WERI-Rb-1 (cell line): ENCODE results near the gene ETV7.
A peak's percentile ranks its signal among the peaks of the same experiment; 100 is the strongest.

Experiments used
- DNase-seq: peaks from one replicate; pipeline ENCODE4 v3.0.0-alpha.2; 2020
- H3K27ac ChIP-seq: fragments of 250-450 bp; sonication (Bioruptor Pico); 2 replicates; pipeline ENCODE4 v1.5.1; 2020; ENCODE audit warnings: mild to moderate bottlenecking, moderate library complexity
- H3K27me3 ChIP-seq: fragments of 250-450 bp; sonication (Bioruptor Pico); 2 replicates; pipeline ENCODE4 v1.5.1; 2021; ENCODE audit warnings: mild to moderate bottlenecking, low read depth, moderate library complexity; ENCODE audit not compliant: insufficient read depth, severe bottlenecking
- H3K36me3 ChIP-seq: fragments of 250-450 bp; sonication (Bioruptor Pico); 2 replicates; pipeline ENCODE4 v1.5.1; 2020; ENCODE audit warnings: mild to moderate bottlenecking, moderate library complexity
- H3K4me3 ChIP-seq: 2 replicates; pipeline ENCODE4 v1.5.1; 2011; ENCODE audit warnings: low read depth, mild to moderate bottlenecking, control low read depth, low read length
- H3K9me3 ChIP-seq: fragments of 250-450 bp; sonication (Bioruptor Pico); 2 replicates; pipeline ENCODE4 v1.5.1; 2021; ENCODE audit warnings: mild to moderate bottlenecking, moderate library complexity; ENCODE audit not compliant: severe bottlenecking
- TF ChIP-seq, protein P1 (sequence below): IDR thresholded peaks from 2 replicates; pipeline ENCODE4 v1.5.1; 2011; ENCODE audit warnings: low read depth, mild to moderate bottlenecking, control low read depth, inconsistent platforms, low read length

Gene ETV7

DNA sequence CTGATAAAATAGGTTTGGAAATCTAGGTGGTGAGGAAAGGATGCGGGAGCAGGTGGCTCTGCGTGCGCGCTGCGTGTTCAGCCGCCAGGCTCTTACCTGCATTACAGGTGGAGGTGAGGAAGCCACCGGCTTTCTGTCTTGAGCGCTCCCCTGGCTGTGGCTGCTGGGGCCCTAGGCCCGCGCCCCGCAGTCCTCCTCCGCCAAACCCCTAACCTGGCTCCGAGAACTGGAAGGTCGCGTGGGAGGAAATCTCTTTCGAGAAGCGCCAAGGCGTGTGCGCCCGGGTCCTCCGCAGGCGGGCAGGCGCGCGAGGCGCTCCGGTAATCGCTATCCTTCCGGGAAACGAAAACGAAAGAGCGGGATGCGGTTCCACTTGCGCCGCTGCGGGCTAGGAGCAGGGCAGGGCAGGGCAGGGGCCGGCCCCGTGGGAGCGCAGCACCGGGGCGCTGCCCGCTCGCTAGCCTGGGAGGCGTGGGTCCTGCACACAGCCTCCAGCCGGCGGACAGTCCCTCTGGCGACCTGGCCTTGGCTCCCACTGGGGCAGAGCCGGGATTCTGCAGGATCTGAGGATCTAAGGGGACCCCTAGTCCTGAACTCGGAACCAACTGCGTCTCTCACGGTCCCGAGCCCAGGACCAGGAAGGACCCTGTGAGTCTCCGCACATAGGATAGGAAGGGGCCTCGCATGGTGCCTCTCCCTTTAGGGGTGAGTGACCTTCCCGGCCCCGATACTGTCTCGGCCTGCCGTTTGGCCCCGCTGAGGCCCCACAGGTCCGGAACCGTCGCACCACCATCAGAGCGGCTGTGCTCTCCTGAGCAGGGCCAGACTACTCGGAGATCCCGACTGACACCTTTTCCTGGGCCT is at the start of gene ETV7:
Gene ETV7, minus strand, starts transcription at position 230 of the 864 bp plus-strand sequence. Its CDS starts 128 bp downstream, at position 102.
- Histone ChIP-seq H3K27me3 (no peaks in the 10 kb centered on the region), H3K36me3 (no peaks in the 10 kb centered on the region), H3K27ac (no peak within 1 kb of the TSS; the same call in 1 of the 2 replicates), H3K4me3 (no peak within 1 kb of the TSS), H3K9me3 (no peaks in the 10 kb centered on the region)
- DNase-seq = no peak
- TF ChIP-seq, protein P1, sequence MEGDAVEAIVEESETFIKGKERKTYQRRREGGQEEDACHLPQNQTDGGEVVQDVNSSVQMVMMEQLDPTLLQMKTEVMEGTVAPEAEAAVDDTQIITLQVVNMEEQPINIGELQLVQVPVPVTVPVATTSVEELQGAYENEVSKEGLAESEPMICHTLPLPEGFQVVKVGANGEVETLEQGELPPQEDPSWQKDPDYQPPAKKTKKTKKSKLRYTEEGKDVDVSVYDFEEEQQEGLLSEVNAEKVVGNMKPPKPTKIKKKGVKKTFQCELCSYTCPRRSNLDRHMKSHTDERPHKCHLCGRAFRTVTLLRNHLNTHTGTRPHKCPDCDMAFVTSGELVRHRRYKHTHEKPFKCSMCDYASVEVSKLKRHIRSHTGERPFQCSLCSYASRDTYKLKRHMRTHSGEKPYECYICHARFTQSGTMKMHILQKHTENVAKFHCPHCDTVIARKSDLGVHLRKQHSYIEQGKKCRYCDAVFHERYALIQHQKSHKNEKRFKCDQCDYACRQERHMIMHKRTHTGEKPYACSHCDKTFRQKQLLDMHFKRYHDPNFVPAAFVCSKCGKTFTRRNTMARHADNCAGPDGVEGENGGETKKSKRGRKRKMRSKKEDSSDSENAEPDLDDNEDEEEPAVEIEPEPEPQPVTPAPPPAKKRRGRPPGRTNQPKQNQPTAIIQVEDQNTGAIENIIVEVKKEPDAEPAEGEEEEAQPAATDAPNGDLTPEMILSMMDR = no peak

- no peak for DNase-seq
- Histone ChIP-seq H3K36me3 (no peaks in the 10 kb centered on the region), H3K9me3 (no peaks in the 10 kb centered on the region), H3K27ac (no peak overlapping the region), H3K27me3 (no peaks in the 10 kb centered on the region), H3K4me3 (no peak overlapping the region)
- TF ChIP-seq, protein P1 = no peak
These were observed 49.0 kb upstream of the ETV7 start for GRCh38 chr6:36436466-36436865.

DNA sequence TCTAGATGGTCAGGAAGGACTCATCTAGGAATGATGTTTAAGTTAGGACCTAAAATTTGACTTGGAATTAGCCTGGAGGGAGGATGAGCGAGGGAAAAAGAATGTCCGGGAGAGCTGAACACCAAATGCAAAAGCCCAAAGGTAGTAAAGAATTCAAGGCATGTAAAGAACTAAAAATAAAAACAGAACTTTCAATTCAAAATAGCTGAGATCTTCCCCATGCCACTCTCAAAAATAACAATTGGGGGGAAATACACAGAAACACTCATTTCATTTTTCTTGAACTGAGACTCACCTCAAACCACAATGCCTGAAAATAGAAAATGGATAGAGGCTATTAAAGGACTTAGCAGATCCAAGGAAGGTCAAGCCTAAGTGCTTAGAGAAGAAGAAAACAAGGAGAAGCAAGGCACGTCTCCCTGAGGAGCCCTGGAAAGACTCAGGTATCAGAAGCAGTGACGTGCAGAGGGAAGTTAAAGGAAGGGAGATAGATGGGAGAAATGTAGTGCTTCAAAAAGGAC is 44.7 kb upstream of the ETV7 start:
- Histone ChIP-seq H3K36me3 (no peaks in the 10 kb centered on the region), H3K27ac (no peak overlapping the region), H3K27me3 (no peaks in the 10 kb centered on the region), H3K4me3 (no peak overlapping the region), H3K9me3 (no peaks in the 10 kb centered on the region)
- TF ChIP-seq, protein P1 = no peak
- no peak for DNase-seq

DNA sequence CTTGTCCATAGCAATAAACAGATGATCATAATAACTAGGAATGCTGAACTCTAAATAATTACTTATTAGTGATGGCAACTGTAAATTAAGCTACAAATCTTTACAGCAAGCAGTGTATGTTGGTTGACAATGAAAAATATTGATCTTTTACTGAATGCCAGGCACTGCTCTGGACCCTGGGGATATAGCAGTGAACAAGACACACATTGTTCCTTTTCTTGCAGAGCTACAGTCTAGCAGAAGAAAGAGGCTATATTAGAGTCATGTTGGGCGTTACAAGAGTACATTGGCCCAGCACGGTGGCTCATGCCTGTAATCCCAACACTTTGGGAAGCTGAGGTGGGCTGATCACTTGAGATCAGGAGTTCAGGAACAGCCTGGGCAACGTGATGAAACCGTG is 43.7 kb upstream of the ETV7 start:
- H3K27me3 ChIP-seq = no peaks in the 10 kb centered on the region
- H3K36me3 ChIP-seq = no peaks in the 10 kb centered on the region
- H3K4me3 ChIP-seq = no peak overlapping the region
- TF ChIP-seq, protein P1 = no peak
- H3K9me3 ChIP-seq = no peaks in the 10 kb centered on the region
- DNase-seq = no peak
- no peak overlapping the region for H3K27ac ChIP-seq

- no peaks in the 10 kb centered on the region for H3K9me3 ChIP-seq
- H3K27me3 ChIP-seq = no peaks in the 10 kb centered on the region
- DNase-seq = peak; percentile 64
- TF ChIP-seq, protein P1 = no peak
- no peak overlapping the region for H3K27ac ChIP-seq
- H3K4me3 ChIP-seq = no peak overlapping the region
- H3K36me3 ChIP-seq = no peaks in the 10 kb centered on the region
These were observed 42.9 kb upstream of the ETV7 start for GRCh38 chr6:36430351-36430750.

DNA sequence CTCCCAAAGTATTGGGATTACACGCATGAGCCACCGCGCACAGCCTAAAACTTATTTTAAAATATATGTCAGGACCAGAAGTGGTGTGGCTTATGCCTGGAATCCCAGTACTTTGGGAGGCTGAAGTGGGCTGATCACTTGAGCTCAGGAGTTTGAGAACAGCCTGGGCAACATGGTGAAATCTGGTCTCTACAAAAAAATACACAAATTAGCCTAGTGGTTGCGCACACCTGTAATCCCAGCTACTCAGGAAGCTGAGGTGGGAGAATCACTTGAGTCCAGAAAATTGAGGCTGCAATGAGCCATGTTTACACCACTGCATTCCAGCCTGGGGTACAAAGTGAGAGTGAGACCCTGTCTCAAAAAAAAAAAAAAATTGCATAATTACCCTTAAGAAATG is 41.4 kb upstream of the ETV7 start:
- H3K9me3 ChIP-seq = no peaks in the 10 kb centered on the region
- H3K36me3 ChIP-seq = no peaks in the 10 kb centered on the region
- DNase-seq = no peak
- TF ChIP-seq, protein P1 = peak; percentile 47
- no peaks in the 10 kb centered on the region for H3K27me3 ChIP-seq
- H3K27ac ChIP-seq = no peak overlapping the region
- no peak overlapping the region for H3K4me3 ChIP-seq
